GM12878 (cell line): ENCODE measurements around the gene CNDP1.

Experiments used
- CHD2 ChIP-seq: IDR thresholded peaks from 2 replicates; pipeline ENCODE4 v1.6.1; 2011; ENCODE audit warnings: low read depth, low read length, improper control_type of control experiment, borderline replicate concordance
- CTCF ChIP-seq, 3 experiments: IDR thresholded peaks in 2 of 3; conservative IDR thresholded peaks in 1 of 3; 2 replicates each; pipeline ENCODE4 v1.5.1; 2011; ENCODE audit warnings: low read depth in 3 of 3, low read length in 3 of 3, mild to moderate bottlenecking in 3 of 3, control low read depth in 2 of 3, moderate library complexity in 2 of 3, inconsistent platforms in 1 of 3, mixed read lengths in 1 of 3; ENCODE audit not compliant: control insufficient read depth in 2 of 3, insufficient read depth in 1 of 3; ENCODE audit errors: extremely low read depth in 1 of 3
- EP300 ChIP-seq, 2 experiments: fragments of 150-350 bp in 1 of 2; IDR thresholded peaks; 2 replicates each; pipeline ENCODE4 v1.6.1; 2011 to 2012; ENCODE audit warnings: low read depth in 2 of 2, low read length in 2 of 2, borderline replicate concordance in 1 of 2, improper control_type of control experiment in 1 of 2, inconsistent platforms in 1 of 2; ENCODE audit not compliant: control insufficient read depth in 1 of 2
- ESRRA ChIP-seq: IDR thresholded peaks from 2 replicates; pipeline ENCODE4 v1.6.1; 2012; ENCODE audit warnings: mild to moderate bottlenecking, low read length, improper control_type of control experiment
- HDAC2 ChIP-seq: fragments of 200-600 bp; sonication (generic); IDR thresholded peaks from 2 replicates; pipeline ENCODE4 v1.6.1; 2017
- POLR2AphosphoS5 ChIP-seq: IDR thresholded peaks from 2 replicates; pipeline ENCODE4 v1.6.1; 2011; ENCODE audit warnings: mild to moderate bottlenecking, low read length, inconsistent platforms
- POU2F2 ChIP-seq: IDR thresholded peaks from 3 replicates; pipeline ENCODE4 v1.6.1; 2011; ENCODE audit warnings: low read depth, mild to moderate bottlenecking, low read length, borderline replicate concordance
- TAF1 ChIP-seq: IDR thresholded peaks from 2 replicates; pipeline ENCODE4 v1.6.1; 2011; ENCODE audit warnings: mild to moderate bottlenecking, low read depth, low read length, borderline replicate concordance

DNA sequence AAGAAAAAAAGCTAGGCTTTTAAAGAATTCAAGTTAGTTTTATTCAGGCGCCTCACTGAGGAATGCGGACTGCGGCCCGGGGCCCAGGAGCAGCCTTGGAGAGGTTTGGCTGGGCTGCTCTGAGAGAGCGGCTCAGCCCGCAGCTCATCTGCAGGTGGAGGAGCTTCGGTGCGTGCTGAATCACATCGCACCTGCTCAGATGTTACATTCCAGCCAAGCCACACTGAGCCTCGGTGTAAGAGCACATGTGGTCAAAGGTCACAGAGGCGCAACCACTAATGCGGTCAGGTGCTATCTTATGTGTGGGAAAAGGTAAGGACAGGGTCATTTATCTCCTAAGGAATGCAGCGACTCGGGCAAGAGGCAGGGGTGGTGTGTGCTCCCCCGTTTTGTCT lies 17.1 kb upstream of the CNDP1 start:
- no peak for TF ChIP-seq CHD2
- no peak for TF ChIP-seq ESRRA
- TF ChIP-seq HDAC2, result no peak
- no peak for TF ChIP-seq CTCF (IDR thresholded peaks at IDR 0.05 in 2 of 3, conservative IDR thresholded peaks at IDR 0.05 in 1 of 3; ENCODE audit: control insufficient read depth in 2 of 3, extremely low read depth in 1 of 3, insufficient read depth in 1 of 3, low read depth in 3 of 3, low read length in 3 of 3)
- no peak for TF ChIP-seq POU2F2
- TF ChIP-seq POLR2AphosphoS5, result no peak
- TF ChIP-seq TAF1, result no peak
- no peak for TF ChIP-seq EP300 (IDR thresholded peaks at IDR 0.05; ENCODE audit: borderline replicate concordance in 1 of 2, control insufficient read depth in 1 of 2, low read depth in 2 of 2, low read length in 2 of 2)
